ENCODE results near the gene SEPTIN10. TPM values are rescaled to one million over a fixed set of nuclear protein-coding genes. Genes with fewer than 3 reads are reported as not detected.

SEPTIN10 gene
- total RNA-seq, 1 donor from 2014 or later = 160 TPM

- no peak overlapping the region for H3K4me3 Mint-ChIP-seq
- no peak overlapping the region for H3K27ac Mint-ChIP-seq
- H3K79me2 ChIP-seq (ENCODE audit: low read depth) = peaks cover 94% of the 10 kb centered on the region
- H3K9me3 ChIP-seq (ENCODE audit: low read depth) = no peaks in the 10 kb centered on the region
- TF ChIP-seq EZH2 (IDR thresholded peaks at IDR 0.05) (no peak), EZH2phosphoT487 (IDR thresholded peaks at IDR 0.05) (no peak), CTCF (IDR thresholded peaks at IDR 0.05) (no peak)
- peaks cover 21% of the 10 kb centered on the region for H4K20me1 ChIP-seq (ENCODE audit: low read depth)
- no peak overlapping the region for H3K27ac ChIP-seq
- DNase-seq (ENCODE audit: low spot score) = no peak
- H3F3A ChIP-seq (ENCODE audit: low read depth) = no peaks in the 10 kb centered on the region
- no peaks in the 10 kb centered on the region for H3K27me3 ChIP-seq
- H3K36me3 ChIP-seq = no peaks in the 10 kb centered on the region
- H3K27me3 Mint-ChIP-seq (ENCODE audit: insufficient read depth, low read depth) = no peaks in the 10 kb centered on the region
- no peaks in the 10 kb centered on the region for H3K4me1 ChIP-seq
- peaks cover 11% of the 10 kb centered on the region for H3K4me1 Mint-ChIP-seq
- no peak overlapping the region for H3K4me2 ChIP-seq
- H3K9me3 Mint-ChIP-seq = no peaks in the 10 kb centered on the region
- H2AFZ ChIP-seq (replicated peaks) = no peak overlapping the region
- no peak overlapping the region for H3K9ac ChIP-seq
- H3K36me3 Mint-ChIP-seq = peaks cover 21% of the 10 kb centered on the region
- no peak overlapping the region for H3K4me3 ChIP-seq
Observed at GRCh38 chr2:109592905-109593304, 20.9 kb downstream of the SEPTIN10 start.

- H3K36me3 Mint-ChIP-seq = peaks cover 32% of the 10 kb centered on the region
- H3K27ac Mint-ChIP-seq = no peak overlapping the region
- no peak overlapping the region for H3K27ac ChIP-seq
Observed at GRCh38 chr2:109591206-109591605, 22.6 kb downstream of the SEPTIN10 start.

GRCh38 chr2:109586687-109587086, 27.1 kb downstream of the SEPTIN10 start:
- no peak for DNase-seq (ENCODE audit: low spot score)
- TF ChIP-seq EZH2phosphoT487 (IDR thresholded peaks at IDR 0.05) (no peak), EZH2 (IDR thresholded peaks at IDR 0.05) (no peak), CTCF (IDR thresholded peaks at IDR 0.05) (no peak)
- Histone ChIP-seq H3K36me3 (peaks cover 10% of the 10 kb centered on the region), H3K4me2 (no peak overlapping the region), H3K79me2 (ENCODE audit: low read depth) (peaks cover 77% of the 10 kb centered on the region), H3K27ac (no peak overlapping the region), H3K9ac (no peak overlapping the region), H4K20me1 (ENCODE audit: low read depth) (peaks cover 12% of the 10 kb centered on the region), H2AFZ (replicated peaks) (no peak overlapping the region), H3K9me3 (ENCODE audit: low read depth) (no peaks in the 10 kb centered on the region), H3K4me3 (no peak overlapping the region), H3K27me3 (no peaks in the 10 kb centered on the region), H3F3A (ENCODE audit: low read depth) (no peaks in the 10 kb centered on the region), H3K4me1 (no peaks in the 10 kb centered on the region)
- H3K27ac Mint-ChIP-seq = no peak overlapping the region
- H3K27me3 Mint-ChIP-seq (ENCODE audit: insufficient read depth, low read depth) = no peaks in the 10 kb centered on the region
- peaks cover 2% of the 10 kb centered on the region for H3K4me1 Mint-ChIP-seq
- H3K36me3 Mint-ChIP-seq = peaks cover 45% of the 10 kb centered on the region
- H3K9me3 Mint-ChIP-seq = no peaks in the 10 kb centered on the region
- H3K4me3 Mint-ChIP-seq = no peak overlapping the region

More at GRCh38 chr2:109591206-109591605, 22.6 kb downstream of the SEPTIN10 start:
- H2AFZ ChIP-seq (replicated peaks) = no peak overlapping the region
- H3K4me2 ChIP-seq = no peak overlapping the region
- TF ChIP-seq CTCF (IDR thresholded peaks at IDR 0.05) (no peak), EZH2 (IDR thresholded peaks at IDR 0.05) (no peak), EZH2phosphoT487 (IDR thresholded peaks at IDR 0.05) (no peak)
- no peak for DNase-seq (ENCODE audit: low spot score)
- H3K27me3 ChIP-seq = no peaks in the 10 kb centered on the region
- no peak overlapping the region for H3K9ac ChIP-seq
- peaks cover 89% of the 10 kb centered on the region for H3K79me2 ChIP-seq (ENCODE audit: low read depth)
- no peaks in the 10 kb centered on the region for H3K27me3 Mint-ChIP-seq (ENCODE audit: insufficient read depth, low read depth)
- H3K4me1 Mint-ChIP-seq = peaks cover 7% of the 10 kb centered on the region
- H3K9me3 Mint-ChIP-seq = no peaks in the 10 kb centered on the region
- no peaks in the 10 kb centered on the region for H3K4me1 ChIP-seq
- H3K36me3 ChIP-seq = no peaks in the 10 kb centered on the region
- H4K20me1 ChIP-seq (ENCODE audit: low read depth) = peaks cover 18% of the 10 kb centered on the region
- no peaks in the 10 kb centered on the region for H3K9me3 ChIP-seq (ENCODE audit: low read depth)
- no peaks in the 10 kb centered on the region for H3F3A ChIP-seq (ENCODE audit: low read depth)
- no peak overlapping the region for H3K4me3 ChIP-seq
- H3K4me3 Mint-ChIP-seq = no peak overlapping the region

All from neural progenitor cell (in vitro differentiated cells).